T-helper 17 cell (primary cell): Measurements from ENCODE around the gene RETREG3. TPM values are rescaled to one million over a fixed set of nuclear protein-coding genes. Genes with fewer than 3 reads are reported as not detected.
"Not testable (repeated sequence)": the region's sequence is repeated elsewhere in the genome, so short reads cannot be mapped to it uniquely, and the experiment has no call there.

Experiments
- ATAC-seq: fragments of 150-1000 bp; cut with Tn5 transposase; 2 replicates; pipeline ENCODE4 v1.10.0; 2021; ENCODE audit warnings: mild to moderate bottlenecking, moderate library complexity
- DNase-seq, 3 donors: peaks; one replicate each; pipeline versions ENCODE4 v3.0.0 to v3.0.0-alpha.2; 2020 to 2021
- H3K9me3 ChIP-seq: one replicate; pipeline ENCODE4 v1.7.0; 2013; ENCODE audit warnings: low read length, mild to moderate bottlenecking; ENCODE audit not compliant: control insufficient read depth, poor library complexity, severe bottlenecking
- H3K27ac Mint-ChIP-seq: one replicate; pipeline ENCODE4 v1.8.0; 2022; ENCODE audit warnings: mild to moderate bottlenecking, moderate library complexity, mixed read lengths
- H3K27me3 Mint-ChIP-seq: one replicate; pipeline ENCODE4 v1.8.0; 2022; ENCODE audit warnings: mixed read lengths
- H3K36me3 Mint-ChIP-seq: one replicate; pipeline ENCODE4 v1.8.0; 2022; ENCODE audit warnings: low read depth, mixed read lengths
- H3K4me1 Mint-ChIP-seq: one replicate; pipeline ENCODE4 v1.8.0; 2022; ENCODE audit warnings: mild to moderate bottlenecking, mixed read lengths
- H3K4me3 Mint-ChIP-seq: one replicate; pipeline ENCODE4 v1.8.0; 2022; ENCODE audit warnings: mild to moderate bottlenecking, moderate library complexity, mixed read lengths
- total RNA-seq, 4 donors: library from RNA in 2 of 4; stranded (reverse) in 2 of 4; gene quantifications; one replicate each; pipeline ENCODE4 v1.2.3 and lab custom pipeline; 2022 to 2026

RETREG3 gene
- total RNA-seq, 2 donors from 2014 or later, result 43.5 to 57.9 TPM

DNA sequence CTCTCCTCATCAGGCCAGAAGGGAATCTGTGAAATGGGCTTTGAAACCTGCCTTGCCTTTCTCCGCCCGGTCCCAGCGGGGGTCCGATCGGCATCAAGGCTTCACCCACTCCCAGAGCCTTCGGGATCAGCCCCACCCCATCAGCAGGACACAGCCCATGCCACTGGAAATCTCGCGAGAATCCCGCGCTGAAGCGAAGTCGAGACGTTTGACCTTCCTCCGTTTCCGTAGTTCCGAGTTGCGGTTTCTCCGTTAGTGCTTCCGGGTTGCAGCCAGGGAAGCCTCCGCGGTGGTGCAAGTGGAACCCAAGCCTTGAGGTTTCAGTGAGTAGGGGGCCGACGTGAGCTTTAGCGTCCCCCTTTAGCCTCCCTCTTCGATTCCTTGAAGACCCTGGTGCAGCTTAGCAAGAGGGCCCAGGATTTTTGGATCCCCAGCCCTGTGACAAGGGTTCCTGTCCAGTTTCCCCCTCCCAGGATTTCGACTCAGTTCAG lies 47.2 kb downstream of the RETREG3 start, which contains the start of gene COASY:
Gene COASY, plus strand, starts transcription at position 252 of the 491 bp plus-strand sequence. CDS start 475 bp downstream, outside the sequence.
- H3K9me3 ChIP-seq, result no peaks in the 10 kb centered on the region
- peak within 1 kb of the TSS; percentile 93 for H3K4me3 Mint-ChIP-seq
- H3K27me3 Mint-ChIP-seq, result no peaks in the 10 kb centered on the region
- ATAC-seq (peak; percentile 75), DNase-seq (peak; percentile 72 to 86 (median 80))
- H3K27ac Mint-ChIP-seq, result peak within 1 kb of the TSS; percentile 94
- peaks cover 18% of the 10 kb centered on the region for H3K4me1 Mint-ChIP-seq
- H3K36me3 Mint-ChIP-seq, result no peaks in the 10 kb centered on the region

DNA sequence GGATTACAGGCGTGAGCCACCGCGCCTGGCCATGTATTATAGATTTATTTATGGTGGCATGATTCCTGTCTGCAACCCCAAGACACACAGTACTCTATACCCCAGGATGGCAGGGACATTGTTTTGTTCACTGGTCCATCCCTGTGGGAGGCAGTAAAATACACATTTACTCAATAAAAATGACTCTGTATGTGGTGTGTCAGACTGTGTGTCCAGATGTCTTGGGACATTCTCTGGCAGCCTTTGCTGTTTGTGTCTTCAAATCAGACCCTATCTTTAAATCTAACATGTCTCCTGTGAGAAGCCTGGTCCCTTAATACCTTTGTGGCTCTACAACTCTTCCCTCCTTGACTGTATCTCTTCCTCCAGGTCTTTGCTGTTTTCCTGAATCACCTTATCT lies 48.9 kb downstream of the RETREG3 start:
- no peaks in the 10 kb centered on the region for H3K27me3 Mint-ChIP-seq
- peaks cover 13% of the 10 kb centered on the region for H3K4me1 Mint-ChIP-seq
- ATAC-seq (no peak), DNase-seq (no peak)
- H3K9me3 ChIP-seq, result no peaks in the 10 kb centered on the region
- H3K27ac Mint-ChIP-seq, result no peak overlapping the region
- H3K4me3 Mint-ChIP-seq, result no peak overlapping the region
- no peaks in the 10 kb centered on the region for H3K36me3 Mint-ChIP-seq

DNA sequence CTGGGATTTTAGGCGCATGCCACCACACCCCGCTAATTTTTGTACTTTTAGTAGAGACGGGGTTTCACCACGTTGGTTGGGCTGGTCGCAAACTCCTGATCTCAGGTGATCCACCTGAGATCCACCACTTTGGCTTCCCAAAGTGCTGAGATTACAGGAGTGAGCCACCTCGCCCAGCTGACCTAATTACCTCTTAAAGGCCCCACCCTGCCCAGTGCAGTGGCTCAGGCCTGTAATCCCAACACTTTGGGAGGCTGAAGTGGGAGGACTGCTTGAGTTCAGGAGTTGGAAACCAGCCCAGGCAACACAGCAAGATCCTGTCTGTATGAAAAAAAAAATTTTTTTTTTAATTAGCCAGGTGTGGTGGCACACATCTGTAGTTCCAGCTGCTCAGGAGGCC lies 50.1 kb downstream of the RETREG3 start:
- no peak overlapping the region for H3K27ac Mint-ChIP-seq
- no peaks in the 10 kb centered on the region for H3K27me3 Mint-ChIP-seq
- no peaks in the 10 kb centered on the region for H3K36me3 Mint-ChIP-seq
- H3K4me1 Mint-ChIP-seq, result peaks cover 19% of the 10 kb centered on the region
- DNase-seq (no peak), ATAC-seq (no peak)
- no peak overlapping the region for H3K4me3 Mint-ChIP-seq
- H3K9me3 ChIP-seq, result no peaks in the 10 kb centered on the region

DNA sequence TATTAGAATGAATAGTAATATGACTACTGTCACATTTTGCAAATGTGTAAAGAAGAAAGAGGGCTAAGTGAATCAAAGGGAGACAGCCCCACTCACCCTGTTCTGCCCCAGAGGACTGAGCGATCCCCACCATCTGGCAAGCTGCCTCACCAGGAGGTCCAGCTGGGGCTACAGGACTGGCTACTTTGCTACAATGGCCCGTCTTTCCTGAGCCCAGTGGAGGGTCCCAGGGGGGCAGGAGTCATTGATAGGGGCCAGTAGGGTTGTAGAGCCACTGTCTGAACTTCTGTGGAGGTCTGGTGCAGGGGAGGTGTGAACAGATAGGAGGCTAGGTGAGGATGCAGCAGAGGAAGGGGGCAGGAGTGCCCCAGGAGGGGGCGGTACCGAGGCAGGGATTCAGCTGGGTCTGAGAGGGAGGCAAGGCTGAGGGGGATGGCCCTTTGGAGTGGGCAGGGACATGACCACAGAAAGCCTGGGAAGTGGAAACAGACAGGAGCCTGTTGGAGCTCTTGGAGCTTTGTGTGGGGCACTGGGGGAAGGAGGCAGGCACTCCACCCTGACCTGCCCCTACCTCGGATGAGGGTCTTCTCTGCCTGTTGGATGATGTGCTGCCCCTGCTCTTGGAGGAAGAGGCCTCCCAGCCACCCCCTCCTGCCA lies 53.1 kb downstream of the RETREG3 start:
- not testable (repeated sequence) for H3K4me3 Mint-ChIP-seq, H3K27me3 Mint-ChIP-seq, H3K27ac Mint-ChIP-seq, H3K4me1 Mint-ChIP-seq, ATAC-seq, H3K9me3 ChIP-seq, DNase-seq, H3K36me3 Mint-ChIP-seq

DNA sequence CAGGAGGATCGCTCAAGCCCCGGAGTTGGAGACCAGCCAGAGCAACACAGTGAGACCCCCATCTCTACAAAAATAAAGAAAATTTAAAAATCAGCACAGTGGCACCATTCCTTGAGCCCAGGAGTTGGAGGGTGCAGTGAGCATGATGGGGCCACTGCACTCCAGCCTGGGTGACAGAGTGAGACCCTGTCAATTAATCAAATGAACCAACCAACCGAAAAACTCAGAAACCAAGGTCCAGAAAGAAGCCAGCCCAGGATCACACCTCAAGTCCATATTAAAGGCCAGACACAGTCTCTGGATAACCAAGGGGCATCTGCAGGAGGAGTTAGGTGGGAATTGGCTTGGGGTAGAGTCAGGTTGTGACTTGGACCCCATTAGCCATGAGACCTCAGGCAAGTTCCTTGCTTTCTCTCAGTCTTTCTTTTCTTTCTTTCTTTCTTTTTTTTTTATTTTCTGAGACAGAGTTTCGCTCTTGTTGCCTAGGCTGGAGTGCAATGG lies 54.0 kb downstream of the RETREG3 start:
- peak overlapping the region; percentile 89 for H3K27ac Mint-ChIP-seq
- DNase-seq (no peak), ATAC-seq (peak; percentile 8)
- H3K36me3 Mint-ChIP-seq, result peaks cover 2% of the 10 kb centered on the region
- no peaks in the 10 kb centered on the region for H3K9me3 ChIP-seq
- H3K27me3 Mint-ChIP-seq, result no peaks in the 10 kb centered on the region
- peak overlapping the region; percentile 93 for H3K4me3 Mint-ChIP-seq
- H3K4me1 Mint-ChIP-seq, result peaks cover 14% of the 10 kb centered on the region

DNA sequence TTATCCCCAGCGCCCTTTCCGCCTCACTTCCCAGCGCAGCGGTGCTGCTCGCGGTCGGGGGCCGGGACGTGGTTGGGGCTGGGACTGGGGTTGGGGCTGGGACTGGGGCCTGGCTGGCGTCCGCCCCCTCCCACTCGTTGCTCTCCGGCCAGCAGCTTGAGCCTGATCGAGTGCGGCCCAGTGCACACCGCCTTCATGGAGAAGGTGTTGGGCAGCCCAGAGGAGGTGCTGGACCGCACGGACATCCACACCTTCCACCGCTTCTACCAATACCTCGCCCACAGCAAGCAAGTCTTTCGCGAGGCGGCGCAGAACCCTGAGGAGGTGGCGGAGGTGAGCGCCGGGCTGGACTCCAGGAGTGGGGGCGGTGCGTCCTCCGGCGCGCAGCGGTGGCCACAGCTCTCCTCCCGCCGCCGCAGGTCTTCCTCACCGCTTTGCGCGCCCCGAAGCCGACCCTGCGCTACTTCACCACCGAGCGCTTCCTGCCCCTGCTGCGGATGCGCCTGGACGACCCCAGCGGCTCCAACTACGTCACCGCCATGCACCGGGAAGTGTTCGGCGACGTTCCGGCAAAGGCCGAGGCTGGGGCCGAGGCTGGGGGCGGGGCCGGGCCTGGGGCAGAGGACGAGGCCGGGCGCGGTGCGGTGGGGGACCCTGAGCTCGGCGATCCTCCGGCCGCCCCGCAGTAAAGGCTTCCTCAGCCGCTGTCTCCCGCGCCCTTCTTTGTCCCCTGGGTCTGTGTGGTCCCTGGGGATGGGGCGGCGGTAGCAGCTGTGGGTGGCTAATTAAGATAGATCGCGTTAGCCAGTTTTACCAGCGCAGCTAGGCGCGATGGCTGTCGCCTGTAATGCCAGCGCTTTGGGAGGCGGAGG lies 54.7 kb downstream of the RETREG3 start:
- peak overlapping the region; percentile 93 for H3K4me3 Mint-ChIP-seq
- H3K27ac Mint-ChIP-seq, result peak overlapping the region; percentile 89
- peaks cover 2% of the 10 kb centered on the region for H3K36me3 Mint-ChIP-seq
- no peaks in the 10 kb centered on the region for H3K27me3 Mint-ChIP-seq
- H3K9me3 ChIP-seq, result no peaks in the 10 kb centered on the region
- DNase-seq, result peak; percentile 50 to 62 (median 60)
- H3K4me1 Mint-ChIP-seq, result peaks cover 14% of the 10 kb centered on the region
- peak; percentile 87 for ATAC-seq

DNA sequence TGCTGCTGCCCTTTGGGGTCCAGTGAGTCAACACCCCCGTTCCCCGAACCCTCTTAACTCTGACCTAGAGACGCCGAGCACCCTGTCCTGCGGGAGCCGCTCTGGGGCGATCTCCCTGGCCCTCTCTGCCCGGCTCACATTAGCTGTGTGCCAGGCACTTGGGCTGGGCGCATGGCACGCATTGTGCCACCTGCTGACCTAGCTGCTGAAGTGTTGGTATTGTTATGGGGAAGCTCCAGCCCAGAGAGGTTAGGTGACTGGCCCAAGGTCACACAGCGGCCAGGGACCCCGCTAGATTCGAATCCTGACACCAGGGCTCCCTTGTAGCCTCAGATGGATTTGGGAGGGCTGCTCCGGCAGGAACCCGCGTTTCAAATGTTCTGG lies 55.3 kb downstream of the RETREG3 start:
- no peak for DNase-seq
- peak; percentile 31 for ATAC-seq
- Mint-ChIP-seq H3K4me1 (peaks cover 20% of the 10 kb centered on the region), H3K27ac (peak overlapping the region; percentile 89), H3K4me3 (peak overlapping the region; percentile 93), H3K27me3 (no peaks in the 10 kb centered on the region), H3K36me3 (peaks cover 2% of the 10 kb centered on the region)
- H3K9me3 ChIP-seq, result no peaks in the 10 kb centered on the region

DNA sequence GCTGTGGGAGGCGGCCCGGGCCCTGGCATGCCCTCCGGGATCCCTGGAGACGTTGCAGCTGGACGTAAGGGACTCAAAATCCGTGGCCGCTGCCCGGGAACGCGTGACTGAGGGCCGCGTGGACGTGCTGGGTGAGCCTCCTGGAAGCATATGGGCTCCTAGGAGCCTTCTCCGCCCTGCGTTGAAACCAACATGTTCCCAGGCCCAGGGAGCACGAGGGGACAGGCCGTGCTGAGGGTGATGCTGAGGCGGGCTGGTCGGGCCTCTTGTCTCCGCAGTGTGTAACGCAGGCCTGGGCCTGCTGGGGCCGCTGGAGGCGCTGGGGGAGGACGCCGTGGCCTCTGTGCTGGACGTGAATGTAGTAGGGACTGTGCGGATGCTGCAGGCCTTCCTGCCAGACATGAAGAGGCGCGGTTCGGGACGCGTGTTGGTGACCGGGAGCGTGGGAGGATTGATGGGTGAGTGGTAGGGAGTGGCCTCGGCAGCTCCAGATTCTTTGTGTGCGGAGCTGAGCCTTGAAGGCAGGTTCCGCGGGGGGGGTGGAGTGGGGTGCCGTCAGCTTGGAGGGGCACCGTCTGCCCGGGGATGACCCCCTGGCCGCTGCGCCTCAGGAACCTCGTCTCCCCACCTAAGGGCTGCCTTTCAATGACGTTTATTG lies 55.9 kb downstream of the RETREG3 start:
- Mint-ChIP-seq H3K27ac (peak overlapping the region; percentile 89), H3K27me3 (no peaks in the 10 kb centered on the region), H3K4me3 (peak overlapping the region; percentile 82), H3K4me1 (peaks cover 21% of the 10 kb centered on the region), H3K36me3 (peaks cover 2% of the 10 kb centered on the region)
- DNase-seq (no peak), ATAC-seq (no peak)
- no peaks in the 10 kb centered on the region for H3K9me3 ChIP-seq

DNA sequence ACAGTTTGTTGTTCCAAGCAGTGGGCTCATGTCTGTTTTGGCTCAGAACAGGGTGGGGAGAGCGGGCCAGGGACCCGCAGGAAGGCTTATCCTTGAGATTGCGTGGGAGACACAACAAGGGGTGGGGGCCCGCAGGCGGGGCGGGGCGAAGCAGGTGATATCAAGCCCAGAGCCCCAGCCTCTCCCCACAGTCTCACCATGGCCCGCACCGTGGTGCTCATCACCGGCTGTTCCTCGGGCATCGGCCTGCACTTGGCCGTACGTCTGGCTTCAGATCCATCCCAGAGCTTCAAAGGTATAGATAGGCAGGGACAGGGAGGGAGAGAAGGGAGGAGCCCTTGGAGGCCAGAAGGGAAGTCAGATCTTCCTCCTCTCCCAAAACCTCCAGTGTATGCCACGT lies 56.4 kb downstream of the RETREG3 start, which contains the start of gene HSD17B1:
Gene HSD17B1, plus strand, starts transcription at position 188 of the 400 bp plus-strand sequence. Its CDS starts 11 bp downstream, at position 199.
- peaks cover 22% of the 10 kb centered on the region for H3K4me1 Mint-ChIP-seq
- not testable (repeated sequence) for H3K27me3 Mint-ChIP-seq, H3K36me3 Mint-ChIP-seq

DNA sequence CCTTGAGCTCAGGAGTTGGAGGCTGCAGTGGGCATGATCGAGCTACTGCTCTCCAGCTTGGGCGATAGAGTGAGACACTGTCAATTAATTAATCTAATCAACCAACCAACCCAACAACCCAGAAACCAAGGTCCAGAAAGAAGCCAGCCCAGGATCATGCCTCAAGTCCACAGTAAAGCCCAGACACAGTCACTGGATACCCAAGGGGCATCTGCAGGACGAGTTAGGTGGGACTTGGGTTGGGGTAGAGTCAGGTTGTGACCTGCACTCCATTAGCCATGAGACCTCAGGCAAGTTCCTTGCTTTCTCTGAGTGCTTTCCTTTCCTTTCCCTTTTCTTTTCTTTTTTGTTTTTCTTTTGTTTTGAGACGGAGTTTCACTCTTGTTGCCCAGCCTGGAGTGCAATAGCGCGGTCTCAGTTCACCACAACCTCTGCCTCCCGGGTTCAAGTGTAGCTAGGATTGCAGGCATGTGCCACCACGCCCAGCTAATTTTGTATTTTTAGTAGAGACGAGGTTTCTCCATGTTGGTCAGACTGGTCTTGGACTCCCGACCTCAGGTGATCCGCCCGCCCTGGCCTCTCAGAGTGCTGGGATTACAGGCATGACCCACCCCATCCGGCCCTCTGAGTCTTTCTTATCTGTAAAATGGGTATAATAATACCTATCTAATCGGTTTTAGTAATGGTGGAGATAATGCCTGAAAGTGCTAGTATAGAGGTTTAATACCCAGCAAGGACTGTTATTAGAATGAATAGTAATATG lies 60.0 kb downstream of the RETREG3 start:
- no peak for ATAC-seq
- no peaks in the 10 kb centered on the region for H3K9me3 ChIP-seq
- Mint-ChIP-seq H3K4me3 (peak overlapping the region; percentile 47), H3K4me1 (peaks cover 14% of the 10 kb centered on the region), H3K27ac (no peak overlapping the region), H3K27me3 (no peaks in the 10 kb centered on the region), H3K36me3 (peaks cover 2% of the 10 kb centered on the region)
- no peak for DNase-seq

More for the DNA sequence above, 56.4 kb downstream of the RETREG3 start, which contains the start of gene HSD17B1:
- DNase-seq, H3K9me3 ChIP-seq, ATAC-seq: not testable (repeated sequence)
- peak within 1 kb of the TSS; percentile 93 for H3K4me3 Mint-ChIP-seq
- peak within 1 kb of the TSS; percentile 89 for H3K27ac Mint-ChIP-seq

DNA sequence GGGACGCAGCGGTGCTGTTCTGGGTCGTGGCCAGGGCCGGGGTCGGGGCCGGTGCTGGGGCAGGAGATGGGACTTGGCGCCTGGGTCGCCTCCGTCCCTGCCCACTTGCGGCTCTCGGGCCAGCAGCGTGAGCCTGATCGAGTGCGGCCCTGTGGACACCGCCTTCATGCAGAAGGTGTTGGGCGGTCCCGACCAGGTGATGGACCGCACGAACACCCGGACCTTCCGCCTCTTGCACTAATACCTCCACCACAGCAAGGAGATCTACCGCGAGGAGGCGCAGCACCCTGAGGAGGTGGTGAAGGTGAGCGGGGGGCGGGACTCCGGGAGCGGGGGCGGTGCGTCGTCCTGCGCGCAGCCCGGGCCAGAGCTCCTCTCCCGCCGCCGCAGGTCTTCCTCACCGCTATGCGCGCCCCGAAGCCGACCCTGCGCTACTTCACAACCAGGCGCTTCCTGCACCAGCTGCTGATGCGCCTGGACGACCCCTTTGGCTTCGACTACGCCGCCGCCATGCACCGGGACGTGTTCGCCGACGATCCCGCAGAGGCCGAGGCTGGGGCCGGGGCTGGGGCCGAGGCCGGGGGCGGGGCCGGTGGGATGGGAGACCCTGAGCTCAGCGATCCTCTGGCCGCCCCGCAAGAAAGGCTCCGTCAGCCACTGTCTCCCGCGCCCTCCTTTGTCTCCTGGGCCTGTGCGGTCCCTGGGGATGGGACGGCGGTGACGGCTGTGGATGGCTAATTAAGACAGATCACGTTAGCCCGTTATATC lies 60.9 kb downstream of the RETREG3 start:
- Mint-ChIP-seq H3K36me3 (peaks cover 2% of the 10 kb centered on the region), H3K4me1 (peaks cover 14% of the 10 kb centered on the region), H3K4me3 (peak overlapping the region; percentile 55), H3K27ac (no peak overlapping the region), H3K27me3 (no peaks in the 10 kb centered on the region)
- ATAC-seq (peak; percentile 95), DNase-seq (peak; percentile 65 to 71 (median 66))
- no peaks in the 10 kb centered on the region for H3K9me3 ChIP-seq

DNA sequence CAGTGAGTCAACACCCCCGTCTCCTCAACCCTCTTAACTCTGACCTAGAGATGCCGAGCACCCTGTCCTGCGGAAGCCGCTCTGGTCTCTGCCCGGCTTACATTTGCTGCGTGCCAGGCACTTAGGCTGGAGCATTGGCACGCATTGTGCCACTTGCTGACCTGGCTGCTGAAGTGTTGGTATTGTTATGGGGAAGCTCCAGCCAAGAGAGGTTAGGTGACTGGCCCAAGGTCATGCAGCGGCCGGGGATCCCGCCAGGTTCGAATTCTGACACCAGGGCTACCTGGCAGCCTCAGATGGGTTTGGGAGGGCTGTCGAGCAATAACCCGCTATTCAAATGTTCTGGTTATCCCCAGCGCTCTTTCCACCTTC lies 61.5 kb downstream of the RETREG3 start:
- Mint-ChIP-seq H3K4me1 (peaks cover 14% of the 10 kb centered on the region), H3K4me3 (peak overlapping the region; percentile 55)
- no peak for ATAC-seq

More for the DNA sequence above, 61.5 kb downstream of the RETREG3 start:
- no peak overlapping the region for H3K27ac Mint-ChIP-seq
- H3K36me3 Mint-ChIP-seq, result peaks cover 2% of the 10 kb centered on the region
- no peaks in the 10 kb centered on the region for H3K27me3 Mint-ChIP-seq
- DNase-seq, result no peak
- H3K9me3 ChIP-seq, result no peaks in the 10 kb centered on the region
